Activated CD4-positive, CD25-positive, alpha-beta regulatory T cell (primary cell): ENCODE measurements around the gene UBXN2A.
"Not testable (repeated sequence)": the region's sequence is repeated elsewhere in the genome, so short reads cannot be mapped to it uniquely, and the experiment has no call there.

Experiments
- DNase-seq, 4 experiments: peaks; one replicate each; lab custom pipeline; 2025; lab: John Stamatoyannopoulos, UW

UBXN2A gene

DNA sequence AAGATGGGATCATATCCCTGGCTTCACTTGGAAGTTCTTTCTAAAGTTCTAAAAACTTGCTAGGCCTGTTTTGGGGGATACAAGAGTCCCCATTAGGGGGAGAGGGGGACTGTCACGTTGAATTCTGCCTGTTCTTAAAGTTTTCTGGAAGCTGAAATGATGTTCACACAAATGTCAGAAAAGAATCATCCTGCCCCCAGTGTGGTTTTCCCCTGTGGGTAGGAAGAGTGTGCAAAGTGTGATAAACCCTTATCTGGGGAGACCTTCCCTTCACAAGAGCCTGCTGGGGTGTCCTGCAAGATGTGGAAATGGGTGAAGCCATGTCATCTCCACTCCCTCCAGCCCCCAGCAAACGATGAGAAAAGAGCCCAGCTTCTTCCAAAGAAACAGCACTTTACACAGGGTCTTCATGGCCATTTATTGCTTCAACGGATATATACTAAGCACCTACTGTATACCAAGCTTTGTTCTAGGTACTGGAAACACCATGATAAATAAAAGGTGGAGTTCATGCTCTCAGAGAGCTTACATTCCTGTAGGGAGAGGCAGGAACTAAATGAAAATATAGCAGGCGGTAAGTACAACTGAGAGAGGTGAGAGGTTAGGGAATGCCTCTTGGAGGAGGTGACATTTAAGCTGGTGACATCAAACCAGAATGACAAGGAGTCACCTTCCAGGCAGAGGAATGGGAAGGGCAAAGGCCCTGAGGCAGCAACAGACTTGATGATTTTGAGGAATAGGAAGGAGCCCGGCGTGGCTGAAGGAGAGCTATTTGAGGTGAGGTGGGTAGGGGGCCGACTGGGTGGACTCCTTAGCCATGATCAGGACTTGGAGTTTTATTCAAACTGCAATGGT lies 71.2 kb downstream of the UBXN2A start:
- DNase-seq = no peak

DNA sequence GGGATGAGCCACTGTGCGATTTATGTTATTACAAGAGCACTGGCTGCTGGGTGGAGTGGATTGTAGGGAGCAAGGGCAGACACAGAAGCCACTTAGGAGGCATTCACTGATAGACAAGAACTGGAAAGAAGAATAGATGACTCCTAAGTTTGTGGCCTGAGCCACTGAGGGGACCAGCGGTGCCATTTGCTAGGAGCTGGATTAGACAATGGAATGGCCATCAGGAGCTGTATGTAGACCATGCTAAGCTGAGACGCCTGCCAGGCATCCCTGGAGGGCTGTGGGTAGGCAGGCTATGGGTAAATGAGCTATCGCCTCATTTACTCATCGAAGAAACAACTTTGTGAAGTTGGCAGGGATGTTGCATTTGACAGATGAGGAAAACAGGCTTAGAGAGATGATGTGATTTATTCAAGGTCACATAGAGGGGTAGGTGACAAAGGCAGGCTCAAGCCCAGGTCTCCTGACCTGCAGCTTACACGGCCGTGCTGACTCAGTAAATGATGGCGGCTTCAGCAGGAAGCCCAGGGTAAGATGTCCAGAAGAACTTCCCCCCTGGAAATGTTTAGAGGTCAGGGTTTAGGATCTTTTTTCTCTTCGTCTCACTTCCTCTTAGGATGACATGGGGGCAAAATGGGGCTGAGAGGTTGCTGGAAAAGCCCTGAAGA lies 72.4 kb downstream of the UBXN2A start:
- no peak for DNase-seq

DNA sequence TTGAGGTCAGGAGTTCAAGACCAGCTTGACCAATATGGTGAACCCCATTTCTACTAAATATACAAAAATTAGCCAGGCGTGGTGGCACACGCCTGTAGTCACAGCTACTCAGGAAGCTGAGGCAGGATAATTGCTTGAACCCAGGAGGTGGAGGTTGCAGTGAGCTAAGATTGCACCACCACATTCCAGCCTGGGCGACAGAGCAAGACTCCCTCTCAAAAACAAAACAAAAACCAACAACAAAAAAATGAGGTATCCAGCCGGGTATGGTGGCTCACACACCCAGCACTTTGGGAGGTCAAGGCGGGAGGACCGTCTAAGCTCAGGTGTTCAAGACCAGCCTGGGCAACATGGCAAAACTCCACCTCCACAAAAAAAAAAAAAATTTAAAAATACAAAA lies 74.6 kb downstream of the UBXN2A start:
- DNase-seq = not testable (repeated sequence)

GRCh38 chr2:24015562-24016375 lies 75.5 kb downstream of the UBXN2A start:
- no peak for DNase-seq

GRCh38 chr2:24016376-24016761 lies 76.1 kb downstream of the UBXN2A start:
- no peak for DNase-seq

DNA sequence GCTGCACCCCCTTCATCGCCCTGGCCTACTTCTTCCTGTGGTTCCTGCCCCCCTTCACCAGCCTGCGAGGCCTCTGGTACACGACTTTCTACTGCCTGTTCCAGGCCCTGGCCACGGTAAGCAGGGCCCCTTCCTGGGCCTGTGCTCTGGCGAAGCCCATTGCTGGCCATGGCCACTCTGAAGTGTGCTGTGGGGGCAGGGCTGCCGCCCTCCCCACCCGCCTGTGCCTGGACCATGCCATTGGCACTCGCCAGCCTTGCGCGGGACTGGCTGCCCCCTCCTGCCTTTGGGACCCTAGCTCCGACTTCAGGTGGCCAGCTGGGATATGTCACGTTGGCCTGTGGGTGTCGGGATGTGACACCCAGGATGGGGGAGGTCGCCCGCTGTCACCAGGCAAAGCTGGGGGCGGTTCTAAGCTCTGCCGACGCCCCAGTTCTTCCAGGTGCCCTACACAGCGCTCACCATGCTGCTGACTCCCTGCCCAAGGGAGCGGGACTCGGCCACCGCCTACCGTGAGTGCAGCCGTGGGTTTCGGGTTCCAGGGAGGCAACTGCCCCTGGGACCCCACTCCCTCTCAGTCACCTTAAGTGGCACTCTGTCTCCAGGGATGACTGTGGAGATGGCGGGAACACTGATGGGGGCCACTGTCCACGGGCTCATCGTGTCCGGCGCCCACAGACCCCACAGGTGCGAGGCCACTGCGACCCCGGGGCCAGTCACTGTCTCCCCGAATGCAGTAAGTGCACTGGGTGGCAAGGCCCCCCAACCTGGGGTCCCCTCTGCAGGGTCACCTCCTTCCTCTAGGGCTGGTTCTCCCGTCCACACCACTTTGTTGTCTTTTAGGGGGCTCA lies 76.8 kb downstream of the UBXN2A start:
- DNase-seq = no peak

DNA sequence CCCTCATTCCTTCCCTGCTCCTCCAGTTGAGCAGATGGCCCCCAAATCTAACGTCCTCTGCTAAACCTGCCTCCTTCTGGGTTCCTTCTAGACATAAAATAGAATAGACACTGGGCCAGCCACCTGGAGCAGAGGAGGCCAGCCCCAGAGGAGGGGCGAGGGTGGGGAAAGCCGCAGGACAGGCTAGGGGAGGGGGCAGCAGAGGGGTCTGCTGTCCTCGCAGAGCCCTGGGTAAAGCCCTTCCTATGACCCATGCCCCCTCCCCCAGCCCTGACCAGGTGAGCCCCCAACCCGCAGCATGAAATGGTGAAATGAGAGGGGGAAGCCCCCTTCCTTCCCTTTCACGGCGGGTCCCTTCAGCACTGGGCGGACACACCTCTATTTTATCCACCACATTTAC lies 77.4 kb downstream of the UBXN2A start:
- no peak for DNase-seq

DNA sequence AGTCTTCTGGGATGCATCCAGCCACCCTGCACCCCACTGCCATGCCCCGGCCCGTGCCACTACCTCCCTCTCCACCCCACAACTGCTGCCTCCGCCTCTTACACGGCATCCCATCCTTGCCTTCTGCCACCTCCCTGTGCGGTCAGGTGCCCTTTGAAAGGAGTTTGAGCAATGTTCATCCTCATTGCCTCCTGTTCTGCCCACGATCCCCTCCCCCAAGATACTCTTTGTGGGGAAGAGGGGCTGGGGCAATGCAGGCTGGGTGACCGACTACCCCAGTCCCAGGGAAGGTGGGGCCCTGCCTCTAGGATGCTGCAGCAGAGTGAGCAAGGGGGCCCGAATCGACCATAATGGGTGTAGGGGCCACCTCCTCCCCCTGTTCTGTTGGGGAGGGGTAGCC lies 78.0 kb downstream of the UBXN2A start:
- DNase-seq = no peak

GRCh38 chr2:24019729-24020128 lies 79.5 kb downstream of the UBXN2A start:
- no peak for DNase-seq

- no peak for DNase-seq
These were observed 80.0 kb downstream of the UBXN2A start for GRCh38 chr2:24020244-24020643.

DNA sequence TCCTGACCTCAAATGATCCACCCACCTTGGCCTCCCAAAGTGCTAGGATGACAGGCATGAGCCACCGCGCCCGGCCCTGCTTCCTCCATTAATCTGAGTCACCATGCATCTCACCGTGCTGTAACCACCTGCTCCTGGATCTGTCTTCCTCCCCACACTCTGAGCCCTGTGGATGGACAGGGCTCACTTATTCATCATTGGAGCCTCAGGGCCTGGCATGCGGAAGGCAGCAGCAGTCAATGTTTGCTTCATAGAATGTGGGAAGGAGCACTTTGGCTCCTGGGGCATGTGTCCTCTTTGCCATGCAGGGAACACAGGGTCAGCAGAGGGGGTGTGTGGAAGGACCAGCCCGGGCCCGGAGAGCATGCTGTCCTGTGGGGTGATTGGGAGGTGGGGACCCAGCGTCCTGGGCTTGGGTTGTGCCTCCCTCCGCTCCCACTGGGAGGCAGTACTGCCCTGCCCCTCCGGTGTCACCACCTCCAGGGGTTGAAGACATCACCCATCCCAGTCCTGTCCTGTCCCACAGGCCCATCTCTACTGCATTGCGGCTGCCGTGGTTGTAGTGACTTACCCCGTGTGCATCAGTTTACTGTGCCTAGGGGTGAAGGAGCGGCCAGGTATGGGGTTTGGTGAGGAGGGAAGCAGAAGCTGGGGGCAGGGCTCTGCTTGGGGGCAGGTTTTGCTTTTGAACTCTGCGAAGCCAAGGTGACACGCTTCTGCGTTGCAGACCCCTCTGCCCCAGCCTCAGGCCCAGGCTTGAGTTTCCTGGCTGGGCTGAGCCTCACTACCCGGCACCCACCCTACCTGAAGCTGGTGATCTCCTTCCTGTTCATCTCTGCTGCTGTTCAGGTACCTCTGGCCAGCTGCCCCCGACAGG lies 81.1 kb downstream of the UBXN2A start:
- DNase-seq = no peak

DNA sequence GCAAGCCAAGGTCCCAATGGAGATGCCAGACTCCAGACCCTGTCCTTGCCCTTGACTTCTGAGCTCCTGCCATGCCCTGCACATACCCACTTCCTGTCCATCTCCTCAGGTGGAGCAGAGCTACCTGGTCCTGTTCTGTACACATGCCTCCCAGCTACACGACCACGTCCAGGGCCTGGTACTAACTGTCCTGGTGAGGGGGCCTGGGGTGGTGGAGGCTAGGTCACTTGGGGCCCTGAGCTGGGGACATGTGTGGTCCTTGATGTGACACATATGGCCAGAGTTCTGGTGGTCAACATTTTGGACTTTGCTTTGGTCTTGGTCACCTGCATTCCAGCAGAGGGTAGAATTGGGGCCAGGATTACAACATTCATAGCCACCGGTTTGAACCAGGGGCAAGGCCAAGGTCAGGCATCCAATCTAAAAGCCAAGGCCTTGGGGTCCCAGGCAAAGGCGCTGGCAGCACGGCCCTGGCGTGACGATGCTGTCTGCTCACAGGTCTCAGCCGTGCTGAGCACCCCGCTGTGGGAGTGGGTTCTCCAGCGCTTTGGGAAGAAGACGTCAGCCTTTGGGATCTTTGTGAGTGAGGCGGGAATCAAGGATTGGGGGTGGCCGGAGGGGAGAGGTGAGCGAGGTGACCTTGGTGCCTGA lies 82.2 kb downstream of the UBXN2A start:
- DNase-seq = no peak

GRCh38 chr2:24022975-24023575 lies 82.8 kb downstream of the UBXN2A start:
- DNase-seq = no peak

GRCh38 chr2:24024018-24024417 lies 83.8 kb downstream of the UBXN2A start:
- DNase-seq = no peak

DNA sequence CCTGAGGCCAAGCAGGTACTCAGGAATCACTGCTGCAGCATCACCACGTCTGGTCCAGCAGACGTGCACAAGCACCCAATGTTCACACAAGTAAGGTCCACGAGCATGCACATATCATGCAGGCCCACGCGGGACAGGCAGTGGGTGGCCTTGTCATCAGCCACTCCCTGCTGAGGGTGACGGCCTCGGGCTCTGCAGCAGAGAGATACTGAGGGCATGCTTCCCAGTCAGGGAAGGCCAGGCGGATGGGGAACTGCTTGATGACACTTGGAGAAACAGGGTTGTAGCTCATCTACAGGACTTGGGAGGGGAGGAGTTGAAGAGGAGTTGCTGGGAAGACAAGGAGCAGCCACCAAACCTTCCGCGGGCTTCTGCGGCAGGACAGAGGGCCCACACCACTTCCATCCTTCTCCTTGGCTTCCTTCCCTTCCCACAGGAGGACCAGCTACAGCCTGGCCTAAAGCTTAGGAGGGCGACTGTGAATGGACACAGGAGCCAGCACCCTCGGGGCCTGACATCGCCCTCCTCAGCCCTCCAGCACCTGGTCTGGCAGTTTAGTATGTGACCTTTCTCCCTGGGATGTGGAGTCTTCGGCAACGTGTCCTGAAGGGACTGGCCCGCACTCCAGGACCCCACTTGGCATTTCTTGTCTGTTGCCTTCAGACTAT lies 84.9 kb downstream of the UBXN2A start:
- DNase-seq = no peak

DNA sequence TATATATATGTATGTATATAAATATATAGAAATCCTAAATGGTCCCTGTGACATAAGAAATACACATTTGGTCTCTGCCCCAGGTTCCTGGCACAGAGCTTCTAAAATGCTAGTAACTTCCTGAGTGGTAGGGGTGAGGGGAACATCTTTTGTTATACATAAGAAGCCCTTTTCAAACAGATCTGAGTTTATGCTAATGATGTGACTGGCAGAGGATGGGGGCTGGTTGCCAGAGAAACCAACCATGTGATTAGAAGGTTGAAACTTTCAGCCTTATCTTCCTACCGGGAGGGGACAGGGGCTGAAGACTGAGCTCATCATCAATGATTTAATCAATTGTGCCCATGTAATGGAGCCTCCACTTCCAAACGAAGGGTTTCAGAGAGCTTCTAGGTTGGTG lies 86.0 kb downstream of the UBXN2A start:
- no peak for DNase-seq

DNA sequence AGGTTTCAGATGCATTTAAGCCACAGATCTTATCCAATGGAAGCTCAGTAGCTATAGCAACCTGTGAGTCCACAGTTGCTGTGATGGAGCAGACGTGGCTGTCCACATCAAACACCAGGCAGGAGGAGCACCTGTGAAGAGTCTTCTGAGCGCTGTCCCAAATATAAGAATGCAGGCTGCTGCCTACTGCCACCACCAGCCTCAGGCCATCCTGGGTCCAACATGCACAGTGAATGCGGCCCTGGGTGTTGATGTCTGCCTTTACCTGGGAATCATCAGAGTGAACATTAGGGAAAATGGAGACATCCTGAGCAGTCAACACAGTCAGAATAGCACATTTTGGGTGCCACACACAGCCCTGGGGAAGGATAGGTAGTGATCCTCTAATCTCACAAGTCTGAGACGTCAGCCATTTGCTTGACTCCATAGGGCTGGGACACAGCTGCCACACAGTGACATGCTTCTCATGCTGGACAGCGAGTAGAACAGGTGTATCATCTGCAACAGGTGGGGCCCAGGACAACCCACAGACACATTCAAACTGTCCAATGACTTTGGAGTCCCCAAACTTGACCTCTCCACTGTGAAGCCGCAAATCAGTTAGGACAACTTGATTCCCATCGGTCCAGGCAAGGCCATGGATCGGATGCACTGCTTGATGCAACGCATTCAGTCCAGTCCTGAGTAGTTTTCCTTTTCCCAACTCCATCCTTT lies 98.7 kb downstream of the UBXN2A start:
- no peak for DNase-seq

DNA sequence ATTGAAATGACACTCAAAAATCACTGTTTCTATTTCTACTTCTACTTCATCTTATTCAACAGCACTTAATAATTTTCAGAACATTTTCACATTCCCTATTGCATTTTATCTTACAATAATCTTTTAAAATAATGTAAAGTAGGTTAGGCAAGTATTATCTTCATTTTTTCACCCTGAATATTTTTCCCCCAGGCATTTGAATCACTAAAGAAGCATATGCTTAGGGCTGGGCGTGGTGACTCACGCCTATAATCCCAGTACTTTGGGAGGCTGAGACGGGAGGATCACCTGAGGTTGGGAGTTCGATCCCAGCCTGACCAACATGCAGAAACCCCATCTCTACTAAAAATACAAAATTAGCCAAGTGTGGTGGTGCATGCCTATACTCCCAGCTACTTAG lies 100.2 kb downstream of the UBXN2A start:
- no peak for DNase-seq

DNA sequence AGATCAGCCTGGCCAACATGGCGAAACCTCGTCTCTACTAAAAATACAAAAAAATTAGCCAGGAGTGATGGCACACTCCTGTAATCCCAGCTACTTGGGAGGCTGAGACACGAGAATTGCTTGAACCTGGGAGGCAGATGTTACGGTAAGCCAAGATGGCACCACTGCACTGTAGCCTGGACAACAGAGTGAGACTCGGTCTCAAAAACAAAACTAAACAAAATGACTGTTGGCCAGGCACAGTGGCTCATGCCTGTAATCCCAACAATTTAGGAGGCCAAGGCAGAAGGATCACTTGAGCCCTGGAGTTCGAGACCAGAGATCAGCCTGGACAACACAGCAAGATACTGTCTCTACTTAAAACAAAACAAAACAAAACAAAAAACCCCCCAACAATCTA lies 102.9 kb downstream of the UBXN2A start:
- not testable (repeated sequence) for DNase-seq
